HG03520 (cell line): ENCODE data around the gene KRTAP19-7.

ENCODE experiments used
- ATAC-seq: cut with Tn5 transposase; IDR thresholded peaks from one replicate; pipeline ENCODE4 v1.9.1; 2021; ENCODE audit warnings: mild to moderate bottlenecking, moderate library complexity; ENCODE audit not compliant: unreplicated experiment

The KRTAP19-7 gene, protein sequence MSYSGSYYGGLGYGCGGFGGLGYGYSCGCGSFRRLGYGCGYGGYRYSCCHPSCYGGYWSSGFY

DNA sequence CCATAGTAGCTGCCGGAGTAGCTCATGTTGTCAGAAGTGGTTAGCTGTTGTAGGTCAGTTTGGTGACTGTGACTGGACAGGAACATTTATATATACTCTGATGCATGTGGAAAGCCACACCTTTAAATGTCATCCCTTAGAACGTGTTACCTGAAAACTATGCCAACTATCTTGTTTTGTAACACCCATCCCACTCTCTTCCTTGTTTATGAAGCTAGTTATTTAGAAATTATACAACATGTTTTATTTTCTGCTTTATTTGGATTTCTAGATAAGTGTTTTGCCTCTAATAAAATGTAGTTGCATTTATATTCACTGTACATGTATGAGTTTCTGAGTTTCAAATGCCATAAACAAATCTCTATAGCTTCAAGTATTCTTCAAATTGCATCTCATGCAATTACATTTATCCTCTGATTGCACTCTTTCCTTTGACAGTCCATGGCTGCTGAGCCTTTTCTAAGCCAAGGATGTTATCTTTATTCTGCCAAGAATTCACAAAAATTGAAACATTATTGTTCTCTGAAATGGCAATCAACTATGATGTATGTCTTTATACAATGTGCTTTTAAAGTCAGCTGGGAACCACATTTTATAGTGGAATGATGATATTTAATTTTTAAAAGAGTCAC, at the start of gene KRTAP19-7:
KRTAP19-7 (minus strand) TSS at position 51 of the 632 bp plus-strand sequence; CDS start at position 26, 25 bp downstream.
- ATAC-seq, result no peak

GRCh38 chr21:30605968-30606367, 44.9 kb upstream of the KRTAP19-7 start:
- no peak for ATAC-seq

GRCh38 chr21:30600787-30601186, 39.7 kb upstream of the KRTAP19-7 start, which contains the start of gene KRTAP22-1:
Gene KRTAP22-1 (plus strand): TSS chr21:30601087.
- ATAC-seq, result no peak

DNA sequence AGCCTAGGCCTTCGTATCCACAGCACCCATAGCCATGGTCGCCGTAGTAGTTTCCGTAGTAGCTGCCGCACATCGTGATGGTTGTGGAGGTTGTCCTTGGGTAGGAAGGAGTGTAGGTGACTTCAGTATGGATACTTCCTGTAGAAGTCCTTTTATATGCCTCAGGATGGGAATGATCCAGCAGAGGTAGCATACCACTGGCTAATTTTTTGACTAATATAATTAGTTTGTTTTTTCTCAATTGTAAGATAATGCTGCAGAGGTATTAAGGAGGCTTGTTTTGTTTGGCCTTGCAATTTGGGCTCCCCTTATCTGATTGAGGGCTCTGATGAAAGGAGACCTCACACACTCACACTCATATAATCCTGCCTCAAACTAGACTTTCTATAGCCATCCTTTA, 37.7 kb upstream of the KRTAP19-7 start, which contains the start of gene KRTAP6-2:
KRTAP6-2 (minus strand) TSS at position 101 of the 400 bp plus-strand sequence; CDS start at position 73, 28 bp downstream.
- ATAC-seq, result no peak

DNA sequence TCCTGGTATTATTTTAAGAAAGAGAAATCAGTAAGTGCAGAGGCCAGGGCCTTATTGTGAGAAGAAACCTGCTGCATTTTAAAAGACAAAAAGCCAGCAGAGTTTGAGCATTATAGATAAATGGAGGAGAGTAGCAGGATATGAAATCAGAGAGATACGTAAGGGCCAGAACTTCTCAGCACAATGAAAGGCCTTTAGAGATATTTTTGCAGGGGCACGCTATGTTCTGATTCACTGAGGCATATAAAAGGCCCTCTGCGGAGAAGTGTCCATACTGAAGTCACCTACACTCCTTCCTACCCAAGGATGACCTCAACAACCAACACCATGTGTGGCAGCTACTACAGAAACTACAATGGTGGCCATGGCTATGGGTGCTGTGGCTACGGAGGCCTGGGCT, 31.0 kb upstream of the KRTAP19-7 start, which contains the start of gene KRTAP6-3:
KRTAP6-3 (plus strand) TSS at position 301 of the 400 bp plus-strand sequence; CDS start at position 307, 6 bp downstream.
- ATAC-seq, result no peak

DNA sequence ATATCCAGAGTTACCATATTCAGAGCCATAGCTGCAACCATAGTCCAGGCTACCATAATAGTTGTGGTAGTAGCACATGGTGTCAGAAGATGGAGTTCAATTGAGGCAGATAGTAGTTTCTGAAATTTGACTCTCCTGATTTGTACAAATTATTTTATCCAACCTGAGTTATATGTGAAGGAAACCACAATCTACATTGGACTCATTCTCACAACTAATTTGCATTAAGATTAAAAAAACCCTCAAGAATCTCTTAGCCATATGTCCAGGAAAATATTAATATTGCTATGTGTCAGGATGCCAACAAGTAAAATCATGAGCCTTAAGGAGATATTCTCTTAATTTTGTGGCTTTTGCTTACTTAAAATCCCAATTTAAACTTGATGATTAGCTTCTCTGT, 29.2 kb upstream of the KRTAP19-7 start, which contains the start of gene KRTAP22-2:
KRTAP22-2 (minus strand) TSS at position 101 of the 400 bp plus-strand sequence.
- no peak for ATAC-seq

DNA sequence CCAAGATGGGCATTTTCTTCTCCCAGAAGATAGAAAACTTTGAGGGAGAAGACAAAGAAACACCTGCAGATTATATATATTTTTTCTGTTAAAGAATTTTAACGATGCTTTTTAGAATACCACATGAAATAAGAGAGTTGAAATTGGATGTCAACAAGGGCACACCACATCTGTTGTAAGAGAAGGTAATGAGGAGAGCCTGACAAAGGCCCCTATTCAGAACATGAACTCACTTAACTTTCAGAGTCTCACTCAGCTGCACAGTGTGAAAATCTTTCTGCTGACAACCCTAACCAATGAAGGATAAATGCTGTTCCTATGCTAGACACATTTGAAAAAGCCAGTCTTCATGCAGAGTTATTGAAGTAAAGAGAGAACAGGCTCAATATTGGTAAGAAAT, 21.8 kb upstream of the KRTAP19-7 start:
- no peak for ATAC-seq

DNA sequence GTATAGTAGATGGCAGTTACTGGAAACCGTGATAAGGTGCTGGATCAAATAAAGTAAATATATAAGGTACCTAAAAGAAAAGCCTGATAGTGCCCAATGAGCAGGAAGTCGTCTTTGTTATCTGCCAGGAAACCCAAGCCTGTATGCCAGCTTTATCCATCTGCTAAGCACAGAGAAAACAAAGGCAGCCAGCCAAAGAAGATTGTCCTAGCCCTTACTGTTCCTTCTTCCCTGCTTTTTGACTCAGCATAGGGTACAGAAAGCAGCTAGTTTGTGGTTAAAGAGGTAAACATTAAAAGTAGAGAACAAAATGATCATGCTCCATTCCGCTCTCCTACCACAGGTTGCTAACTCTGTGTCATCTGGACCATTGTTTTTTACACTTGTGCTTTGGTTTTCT, 19.0 kb upstream of the KRTAP19-7 start:
- ATAC-seq, result no peak

GRCh38 chr21:30579346-30579745, 18.2 kb upstream of the KRTAP19-7 start:
- no peak for ATAC-seq

DNA sequence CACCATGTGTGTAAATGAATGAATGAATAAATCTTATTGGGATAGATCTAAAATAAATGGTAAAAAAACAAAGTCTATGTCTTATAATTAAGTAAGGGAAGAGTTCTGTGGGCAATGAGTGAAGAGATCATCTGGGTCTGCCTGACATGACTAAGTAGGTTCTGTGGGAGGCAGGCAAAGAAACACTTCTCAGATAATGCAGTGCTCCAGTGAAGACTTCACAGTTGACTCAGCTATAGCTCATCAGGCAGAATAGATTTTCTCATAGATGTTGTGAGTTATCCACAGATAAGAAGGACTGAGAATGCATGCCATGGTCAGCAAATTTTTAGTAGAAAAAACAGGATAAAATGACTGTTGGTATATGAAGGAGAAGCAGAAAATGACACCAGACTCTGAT, 16.7 kb upstream of the KRTAP19-7 start:
- no peak for ATAC-seq

DNA sequence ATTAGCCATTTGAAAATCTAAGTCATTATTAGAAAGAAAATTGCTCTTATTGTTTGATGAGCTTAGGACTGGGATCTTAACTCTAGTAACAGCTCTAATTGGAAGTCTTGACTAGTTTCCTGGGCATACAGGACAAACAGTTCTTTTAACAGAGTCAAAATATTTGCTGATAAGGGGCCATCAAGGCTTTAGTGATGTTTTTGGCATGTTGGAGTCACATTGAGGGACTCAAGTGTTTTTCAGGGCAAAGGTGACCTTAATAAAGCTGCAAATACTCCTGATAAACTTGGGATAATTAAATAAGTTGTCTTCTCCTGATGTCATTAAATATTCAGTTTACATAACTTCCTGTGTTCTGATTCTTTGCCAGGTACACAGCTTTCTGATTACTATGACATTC, 6.5 kb upstream of the KRTAP19-7 start:
- no peak for ATAC-seq

GRCh38 chr21:30563630-30564029, 2.5 kb upstream of the KRTAP19-7 start:
- no peak for ATAC-seq

DNA sequence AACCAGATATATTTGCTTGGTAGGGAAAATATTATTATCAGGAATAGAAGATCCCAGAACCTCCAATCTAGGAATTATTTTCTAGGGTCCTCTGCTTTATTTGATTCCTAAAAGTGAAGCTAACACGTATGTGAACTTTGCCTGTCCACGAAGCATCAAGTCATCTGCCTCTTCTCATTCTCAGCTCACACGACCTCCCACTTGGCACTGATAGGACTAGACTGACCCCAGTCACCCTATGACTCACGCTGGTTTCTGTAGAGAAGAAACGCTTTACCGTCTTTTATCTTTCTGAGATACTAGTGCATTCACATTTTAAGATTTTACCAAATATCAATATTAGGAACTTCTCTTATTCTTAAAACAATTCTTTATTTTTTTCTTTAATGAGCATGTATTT, 2.0 kb upstream of the KRTAP19-7 start:
- no peak for ATAC-seq

GRCh38 chr21:30561957-30562356, 843 bp upstream of the KRTAP19-7 start:
- ATAC-seq, result no peak

- no peak for ATAC-seq
These were observed 6.0 kb downstream of the KRTAP19-7 start for GRCh38 chr21:30555095-30555494.

DNA sequence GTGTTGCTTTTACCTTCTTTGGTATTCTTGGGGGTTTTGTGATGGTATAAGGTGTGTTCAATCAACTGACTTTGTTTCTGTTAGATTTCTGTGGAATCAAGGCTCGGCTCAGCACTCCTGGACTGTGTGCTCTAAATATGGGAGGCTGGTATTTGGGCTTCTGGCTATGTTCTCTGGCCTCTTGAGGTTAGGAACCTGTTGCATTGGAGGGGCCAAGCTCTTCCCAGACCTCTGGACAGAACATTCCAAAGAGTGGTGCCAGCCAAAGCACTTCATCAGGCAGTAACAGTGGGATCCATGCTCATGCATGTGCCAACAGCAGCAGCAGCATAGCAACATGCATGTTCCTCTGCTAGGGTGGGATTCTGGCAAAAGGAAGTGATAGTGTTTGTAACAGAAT, 8.3 kb downstream of the KRTAP19-7 start:
- ATAC-seq, result no peak

GRCh38 chr21:30541764-30542163, 19.4 kb downstream of the KRTAP19-7 start, which contains the start of gene KRTAP19-6:
Gene KRTAP19-6 (minus strand): TSS chr21:30541864. CDS start chr21:30541833, 31 bp downstream.
- no peak for ATAC-seq

- ATAC-seq, result no peak
These were observed 42.2 kb downstream of the KRTAP19-7 start for GRCh38 chr21:30518876-30519275.

GRCh38 chr21:30515681-30516080, 45.4 kb downstream of the KRTAP19-7 start:
- ATAC-seq, result no peak
